ENCODE measurements around the gene NMT2. TPM values are rescaled to one million over a fixed set of nuclear protein-coding genes. Genes with fewer than 3 reads are reported as not detected.
A peak's percentile ranks its signal among the peaks of the same experiment; 100 is the strongest.

The NMT2 gene
- total RNA-seq, 2 experiments from 2014 or later, result 47.7 to 50.9 TPM

DNA sequence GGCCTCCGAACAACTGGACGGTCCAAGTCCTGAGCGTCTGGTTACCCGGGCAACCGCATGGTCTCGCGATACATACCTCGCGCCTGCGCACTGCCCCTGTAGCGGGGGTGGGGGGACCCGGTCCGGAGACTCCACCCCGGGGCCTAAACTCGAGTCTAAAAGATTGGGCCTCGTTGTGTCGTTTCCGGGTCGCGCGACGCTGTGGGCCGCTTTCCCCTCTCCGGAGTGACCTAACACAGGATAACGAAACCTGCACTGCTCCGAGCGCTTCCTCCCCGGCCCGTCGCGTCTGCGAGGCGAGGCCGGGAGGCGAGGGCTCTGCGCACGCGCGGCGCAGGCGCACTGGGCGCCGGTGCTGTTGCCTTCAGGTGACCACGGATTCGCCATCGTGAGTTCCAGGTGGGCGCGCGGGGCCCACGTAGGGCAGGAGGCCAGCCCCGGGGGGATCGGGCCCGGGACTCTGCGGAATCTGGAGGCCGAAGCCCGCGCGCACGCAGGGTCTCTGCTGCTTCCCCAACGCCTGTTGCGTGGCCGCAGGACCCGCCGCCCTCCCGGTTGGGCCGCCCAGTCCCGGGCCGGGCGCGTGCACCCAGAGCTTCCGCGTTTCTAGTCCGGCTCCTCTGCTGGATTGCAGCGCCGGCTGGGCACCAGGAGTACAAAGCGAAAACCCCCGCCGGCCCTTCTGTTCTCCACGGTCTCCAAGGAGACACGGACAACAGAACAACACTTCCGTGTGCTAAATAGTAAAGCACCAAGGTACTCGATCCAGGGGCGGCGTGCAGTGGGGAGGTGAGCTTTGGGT is 71.3 kb downstream of the NMT2 start, which contains the start of gene RPP38:
TSS of gene RPP38 (plus strand) at position 345 of the 802 bp plus-strand sequence. CDS start 5,960 bp downstream, outside the sequence.
- peaks cover 33% of the 10 kb centered on the region for H3K4me1 Mint-ChIP-seq
- H3K9me3 Mint-ChIP-seq, result no peaks in the 10 kb centered on the region
- ChIA-PET POLR2A (no interaction called here), CTCF (interaction anchor here (0.9 to 1.3 kb wide), 3 partner anchors 9 to 29 kb away, joined by 3 to 8 read pairs (median 4); no protein-coding TSS in a partner anchor)
- H3K27me3 Mint-ChIP-seq, result peaks cover 8% of the 10 kb centered on the region
- H3K4me3 Mint-ChIP-seq, result peak within 1 kb of the TSS; percentile 93
- peak; percentile 95 for DNase-seq
- peak within 1 kb of the TSS; percentile 97 for H3K27ac Mint-ChIP-seq
- peaks cover 18% of the 10 kb centered on the region for H3K36me3 Mint-ChIP-seq (ENCODE audit: low read depth)

DNA sequence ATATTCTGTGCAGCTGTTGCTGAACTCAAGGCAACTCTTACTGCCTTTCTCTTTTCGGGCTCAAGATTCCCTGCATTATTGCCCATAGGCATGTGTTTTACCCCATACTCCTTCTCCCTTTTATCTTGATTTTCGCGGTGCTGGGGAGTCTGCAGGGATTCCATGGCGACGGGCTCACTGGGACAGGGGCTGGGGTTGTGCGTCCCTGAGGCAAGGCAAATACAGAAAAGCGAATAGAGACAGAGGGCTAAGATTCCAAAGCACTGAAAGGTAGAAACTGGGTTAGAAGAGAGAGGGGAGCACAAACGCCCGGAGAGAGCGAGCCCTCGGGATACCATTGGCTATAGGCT is 71.9 kb downstream of the NMT2 start:
- no peak for DNase-seq
- Mint-ChIP-seq H3K27me3 (peaks cover 11% of the 10 kb centered on the region), H3K4me3 (peak overlapping the region; percentile 93), H3K36me3 (ENCODE audit: low read depth) (peaks cover 14% of the 10 kb centered on the region), H3K9me3 (no peaks in the 10 kb centered on the region), H3K27ac (peak overlapping the region; percentile 97), H3K4me1 (peaks cover 30% of the 10 kb centered on the region)
- POLR2A ChIA-PET, result no interaction called here
- CTCF ChIA-PET, result no interaction called here

DNA sequence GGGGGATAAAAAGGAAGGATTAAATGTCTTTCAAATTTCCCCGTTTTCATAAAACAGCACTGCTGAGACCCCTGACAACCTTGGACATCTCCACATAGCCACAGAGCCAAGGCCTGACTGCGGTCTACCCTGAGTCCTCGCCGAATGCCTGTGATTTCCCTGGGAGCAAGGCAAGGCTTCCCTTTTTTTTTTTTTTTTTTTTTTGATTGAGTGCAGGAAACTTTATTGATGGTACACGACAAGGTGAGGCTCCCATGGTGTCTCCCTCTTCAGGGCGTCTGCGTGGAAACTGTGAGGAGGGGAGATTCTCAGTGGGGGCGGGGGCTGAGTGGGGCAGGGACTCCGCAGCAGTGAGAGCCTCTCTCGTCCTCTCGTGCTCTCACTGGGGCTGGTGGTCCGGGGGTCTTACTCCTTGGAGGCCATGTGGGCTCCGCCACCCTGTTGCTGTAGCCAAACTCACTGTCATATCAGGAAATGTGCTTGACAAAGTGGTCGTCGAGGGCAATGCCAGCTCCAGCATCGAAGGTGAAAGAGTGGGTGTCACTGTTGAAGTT is 75.6 kb downstream of the NMT2 start:
- Mint-ChIP-seq H3K27ac (no peak overlapping the region), H3K4me1 (peaks cover 15% of the 10 kb centered on the region), H3K36me3 (ENCODE audit: low read depth) (peaks cover 2% of the 10 kb centered on the region), H3K9me3 (no peaks in the 10 kb centered on the region), H3K4me3 (no peak overlapping the region), H3K27me3 (peaks cover 19% of the 10 kb centered on the region)
- DNase-seq, result no peak
- CTCF ChIA-PET, result interaction anchor here (0.8 kb wide), 1 partner anchor 116 kb away, joined by 3 read pairs; no protein-coding TSS in a partner anchor
- POLR2A ChIA-PET, result no interaction called here

DNA sequence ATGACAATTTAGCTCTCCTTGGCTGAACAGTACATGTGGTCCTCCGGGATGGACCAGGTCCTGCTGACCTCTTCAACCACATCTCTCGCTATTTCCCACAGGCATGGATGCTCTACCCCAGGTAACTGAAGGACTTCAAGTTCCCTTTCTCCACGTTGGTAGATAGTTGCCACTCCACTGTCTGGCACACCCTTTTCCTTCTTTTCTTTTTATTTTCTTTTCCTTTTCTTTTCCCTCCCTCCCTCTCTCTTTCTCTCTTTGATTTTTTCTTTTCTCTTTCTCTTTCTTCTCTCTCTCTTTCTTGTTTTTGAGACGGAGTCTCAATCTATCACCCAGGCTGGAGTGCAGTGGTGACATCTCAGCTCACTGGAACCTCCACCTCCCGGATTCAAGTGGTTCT is 77.1 kb downstream of the NMT2 start:
- Mint-ChIP-seq H3K4me3 (no peak overlapping the region), H3K27me3 (peaks cover 19% of the 10 kb centered on the region), H3K36me3 (ENCODE audit: low read depth) (no peaks in the 10 kb centered on the region), H3K27ac (peak overlapping the region; percentile 1), H3K4me1 (peaks cover 7% of the 10 kb centered on the region), H3K9me3 (no peaks in the 10 kb centered on the region)
- ChIA-PET POLR2A (no interaction called here), CTCF (no interaction called here)
- DNase-seq, result no peak

DNA sequence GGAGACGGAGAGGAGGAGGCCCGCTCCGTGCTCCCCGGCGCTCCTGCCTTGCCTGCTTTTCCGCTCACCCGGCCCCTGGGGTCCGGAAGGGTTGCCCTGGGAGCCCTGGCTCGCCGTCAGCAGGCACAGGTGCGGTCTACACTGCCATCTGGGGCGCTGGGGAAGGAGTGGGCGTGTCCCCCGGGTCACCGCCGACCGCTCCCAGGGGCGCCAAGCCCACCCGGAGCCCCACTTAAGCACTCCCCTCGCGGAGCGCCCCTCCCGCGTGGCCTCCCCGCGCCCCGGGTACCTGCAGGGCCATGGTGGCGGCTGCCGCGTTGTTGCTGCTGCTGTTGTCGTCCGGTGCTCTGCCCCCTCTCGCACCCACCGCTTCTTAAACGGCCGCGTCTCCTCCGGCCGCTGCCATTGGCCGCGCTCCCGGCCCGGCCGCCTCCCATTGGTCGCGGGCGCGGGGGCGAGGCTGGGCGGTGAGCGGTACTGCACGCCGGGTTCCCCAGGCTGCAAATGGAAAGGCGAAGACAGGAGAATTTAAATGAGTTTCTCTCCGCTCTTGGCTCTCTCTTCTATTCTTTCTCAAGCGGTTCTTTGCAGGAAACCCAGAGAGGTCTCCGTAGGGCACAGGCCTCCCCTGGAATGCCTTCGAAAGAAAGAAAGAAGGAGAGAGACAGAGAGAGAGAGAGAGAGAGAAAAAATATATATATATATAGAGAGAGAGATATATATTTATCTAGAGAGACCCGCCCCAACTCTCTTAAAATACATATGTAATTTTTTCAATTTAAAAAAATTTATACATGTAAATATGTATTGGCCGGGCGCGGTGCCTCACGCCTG is 79.8 kb downstream of the NMT2 start, which contains the start of gene ACBD7:
TSS of gene ACBD7 (minus strand) at position 349 of the 834 bp plus-strand sequence. CDS start at position 301, 48 bp downstream.
- H3K9me3 Mint-ChIP-seq, result no peaks in the 10 kb centered on the region
- peaks cover 30% of the 10 kb centered on the region for H3K4me1 Mint-ChIP-seq
- DNase-seq, result peak; percentile 84
- no peaks in the 10 kb centered on the region for H3K36me3 Mint-ChIP-seq (ENCODE audit: low read depth)
- peaks cover 11% of the 10 kb centered on the region for H3K27me3 Mint-ChIP-seq
- H3K27ac Mint-ChIP-seq, result peak within 1 kb of the TSS; percentile 68
- ChIA-PET CTCF (no interaction called here), POLR2A (no interaction called here)
- peak within 1 kb of the TSS; percentile 70 for H3K4me3 Mint-ChIP-seq

DNA sequence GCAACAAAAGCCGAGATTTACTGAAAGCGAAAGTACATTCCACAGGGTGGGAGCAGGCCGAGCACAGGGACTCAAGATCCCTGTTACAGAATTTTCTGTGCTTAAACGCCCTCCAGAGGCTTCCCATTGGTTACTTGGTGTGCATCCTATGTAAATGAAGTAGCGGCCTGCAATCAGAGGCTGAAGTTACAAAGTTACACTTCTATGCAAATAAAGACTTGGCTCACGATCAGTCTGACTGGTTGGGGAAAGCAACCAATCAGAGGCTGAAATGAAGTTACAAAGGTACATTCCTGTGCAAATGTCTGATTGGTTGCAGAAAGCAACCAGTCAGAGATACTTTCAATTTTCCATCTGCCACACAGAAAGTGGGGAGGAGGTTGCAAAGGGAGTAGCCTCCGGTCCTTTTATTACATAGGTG is 84.0 kb downstream of the NMT2 start:
- peak; percentile 84 for DNase-seq
- H3K27me3 Mint-ChIP-seq, result no peaks in the 10 kb centered on the region

DNA sequence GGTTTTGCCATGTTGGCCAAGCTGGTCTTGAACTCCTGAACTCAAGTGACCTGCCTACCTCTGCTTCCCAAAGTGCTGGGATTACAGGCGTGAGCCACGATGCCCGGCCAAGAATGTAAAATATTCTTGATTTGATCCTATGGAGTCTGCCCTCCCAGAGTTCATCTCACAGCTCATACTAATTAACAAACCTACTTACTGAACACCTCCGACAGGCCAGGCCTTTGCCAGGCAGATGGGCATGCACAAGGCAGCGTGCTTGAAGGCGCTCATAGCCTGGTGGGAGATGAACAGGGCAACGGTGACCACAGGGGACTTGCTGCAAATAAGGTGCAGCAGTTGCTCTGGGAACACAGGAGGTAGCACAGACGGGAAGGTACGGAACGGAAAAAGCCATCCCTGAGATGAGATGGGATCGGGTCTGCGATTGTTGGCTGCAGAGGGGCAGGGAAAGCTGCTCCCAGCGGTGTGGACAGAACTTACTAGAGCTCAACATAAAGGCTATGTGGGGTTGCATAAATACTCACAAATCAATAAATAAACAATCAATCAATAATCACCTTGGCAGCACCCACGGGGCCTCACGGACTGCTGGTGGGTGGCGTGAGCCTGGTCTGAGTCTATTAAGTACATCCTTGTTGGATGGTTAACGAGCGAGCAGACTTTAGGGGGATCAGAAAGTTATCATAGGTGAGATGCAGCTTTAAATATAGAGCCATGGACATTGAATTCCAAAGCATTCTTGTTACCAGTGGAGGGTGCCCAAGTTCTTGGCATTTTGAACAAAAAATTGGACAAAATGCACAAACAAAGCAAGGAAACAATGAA is 84.6 kb downstream of the NMT2 start:
- H3K4me3 Mint-ChIP-seq, result peak overlapping the region; percentile 77
- no peak for DNase-seq
- H3K36me3 Mint-ChIP-seq (ENCODE audit: low read depth), result no peaks in the 10 kb centered on the region
- H3K4me1 Mint-ChIP-seq, result peaks cover 30% of the 10 kb centered on the region
- peak overlapping the region; percentile 68 for H3K27ac Mint-ChIP-seq
- no peaks in the 10 kb centered on the region for H3K27me3 Mint-ChIP-seq
- ChIA-PET POLR2A (no interaction called here), CTCF (interaction anchor here (0.6 to 1.1 kb wide), 3 partner anchors 34 to 64 kb away, joined by 3 to 4 read pairs (median 3); no protein-coding TSS in a partner anchor)
- H3K9me3 Mint-ChIP-seq, result no peaks in the 10 kb centered on the region

More for the DNA sequence above, 84.0 kb downstream of the NMT2 start:
- H3K27ac Mint-ChIP-seq, result peak overlapping the region; percentile 68
- CTCF ChIA-PET, result no interaction called here
- peaks cover 30% of the 10 kb centered on the region for H3K4me1 Mint-ChIP-seq
- no peaks in the 10 kb centered on the region for H3K36me3 Mint-ChIP-seq (ENCODE audit: low read depth)
- POLR2A ChIA-PET, result no interaction called here
- H3K9me3 Mint-ChIP-seq, result no peaks in the 10 kb centered on the region
- H3K4me3 Mint-ChIP-seq, result peak overlapping the region; percentile 77

DNA sequence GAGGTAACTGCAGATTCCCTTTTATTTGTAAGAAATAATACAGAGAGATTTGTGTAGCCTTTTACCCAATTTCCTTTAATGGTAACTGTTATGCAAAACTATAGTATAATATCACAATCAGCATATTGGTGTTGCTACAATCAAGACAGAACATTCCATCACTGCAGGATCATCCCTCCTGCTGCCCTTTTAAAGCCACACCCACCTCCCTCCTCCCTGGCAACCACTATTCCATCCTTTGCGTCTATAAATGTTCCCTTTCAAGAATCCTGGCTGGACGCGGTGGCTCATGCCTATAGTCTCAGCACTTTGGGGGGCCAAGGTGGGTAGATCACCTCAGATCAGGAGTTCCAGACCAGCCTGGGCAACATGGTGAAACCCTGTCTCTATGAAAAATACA is 93.1 kb downstream of the NMT2 start:
- Mint-ChIP-seq H3K9me3 (no peaks in the 10 kb centered on the region), H3K27ac (no peak overlapping the region), H3K4me3 (no peak overlapping the region), H3K4me1 (no peaks in the 10 kb centered on the region), H3K27me3 (no peaks in the 10 kb centered on the region), H3K36me3 (ENCODE audit: low read depth) (no peaks in the 10 kb centered on the region)
- DNase-seq, result no peak
- CTCF ChIA-PET, result no interaction called here
- POLR2A ChIA-PET, result no interaction called here

DNA sequence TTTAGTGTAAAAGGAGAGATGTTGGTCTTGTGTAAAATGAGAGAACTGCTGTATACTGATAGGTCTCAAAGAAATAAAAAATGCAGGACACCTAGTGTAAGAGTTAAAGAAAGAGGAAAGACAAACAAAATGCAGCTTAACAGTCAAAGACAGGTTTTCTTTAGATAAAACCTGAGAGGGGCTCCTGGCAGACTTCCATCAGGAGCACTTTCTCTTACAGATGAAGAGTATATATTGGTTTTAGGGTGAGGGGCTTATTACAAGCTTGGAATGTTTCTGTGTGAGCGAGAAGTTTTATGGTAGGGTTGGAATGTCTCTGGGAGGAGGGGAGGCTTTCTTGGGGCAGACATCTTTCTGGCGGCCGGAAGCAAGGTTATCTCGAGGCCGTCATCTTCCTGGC is 96.1 kb downstream of the NMT2 start:
- no peaks in the 10 kb centered on the region for H3K27me3 Mint-ChIP-seq
- H3K4me3 Mint-ChIP-seq, result no peak overlapping the region
- no peak overlapping the region for H3K27ac Mint-ChIP-seq
- DNase-seq, result no peak
- ChIA-PET CTCF (no interaction called here), POLR2A (no interaction called here)
- H3K9me3 Mint-ChIP-seq, result no peaks in the 10 kb centered on the region
- no peaks in the 10 kb centered on the region for H3K4me1 Mint-ChIP-seq
- H3K36me3 Mint-ChIP-seq (ENCODE audit: low read depth), result no peaks in the 10 kb centered on the region

DNA sequence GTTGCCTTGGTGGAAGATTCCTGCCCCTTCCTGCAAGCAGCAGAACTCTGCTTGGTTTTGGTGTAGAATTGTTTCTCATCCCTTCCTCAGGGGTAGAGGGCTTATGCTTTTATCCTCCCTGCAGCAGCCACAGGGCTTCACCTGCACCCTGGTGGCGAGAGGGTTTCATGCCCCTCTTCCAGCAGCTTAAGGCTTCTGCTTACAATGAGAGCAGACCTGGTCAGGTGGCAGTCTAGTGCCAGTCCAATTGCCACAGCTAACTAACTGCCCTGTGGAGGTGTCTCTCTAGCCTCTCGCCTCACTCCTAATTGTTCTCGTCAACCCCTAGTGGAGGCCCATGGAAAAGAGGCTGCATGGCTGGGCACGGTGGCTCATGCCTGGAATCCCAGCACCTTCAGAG is 99.3 kb downstream of the NMT2 start:
- Mint-ChIP-seq H3K4me3 (no peak overlapping the region), H3K4me1 (peaks cover 3% of the 10 kb centered on the region), H3K27ac (no peak overlapping the region), H3K27me3 (peaks cover 3% of the 10 kb centered on the region), H3K36me3 (ENCODE audit: low read depth) (no peaks in the 10 kb centered on the region), H3K9me3 (peaks cover 3% of the 10 kb centered on the region)
- ChIA-PET POLR2A (no interaction called here), CTCF (interaction anchor here (1.0 kb wide), 1 partner anchor 11 kb away, joined by 3 read pairs; no protein-coding TSS in a partner anchor)
- DNase-seq, result no peak

DNA sequence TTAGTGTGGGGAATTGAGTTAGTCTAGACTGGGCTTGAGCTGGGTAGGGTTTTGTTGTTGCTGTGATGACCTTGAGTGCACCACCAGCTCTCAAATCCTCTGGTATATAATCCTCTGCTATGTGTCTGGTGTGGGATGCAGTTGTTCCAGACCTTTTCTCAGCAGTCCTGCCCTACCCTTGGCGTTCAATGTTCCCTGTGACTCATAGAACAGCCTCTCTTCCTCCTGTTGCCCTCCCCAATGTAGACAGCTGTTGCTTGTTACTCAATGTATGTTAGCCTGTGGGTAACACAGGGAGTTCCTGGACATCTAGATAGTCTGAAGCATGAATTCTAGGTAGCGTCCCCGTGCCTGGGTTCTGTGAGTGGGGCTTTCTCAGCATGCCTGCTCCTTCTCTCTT is 99.7 kb downstream of the NMT2 start:
- ChIA-PET POLR2A (no interaction called here), CTCF (no interaction called here)
- Mint-ChIP-seq H3K4me3 (no peak overlapping the region), H3K27ac (no peak overlapping the region), H3K9me3 (peaks cover 3% of the 10 kb centered on the region), H3K36me3 (ENCODE audit: low read depth) (no peaks in the 10 kb centered on the region), H3K27me3 (peaks cover 3% of the 10 kb centered on the region), H3K4me1 (peaks cover 3% of the 10 kb centered on the region)
- DNase-seq, result no peak

DNA sequence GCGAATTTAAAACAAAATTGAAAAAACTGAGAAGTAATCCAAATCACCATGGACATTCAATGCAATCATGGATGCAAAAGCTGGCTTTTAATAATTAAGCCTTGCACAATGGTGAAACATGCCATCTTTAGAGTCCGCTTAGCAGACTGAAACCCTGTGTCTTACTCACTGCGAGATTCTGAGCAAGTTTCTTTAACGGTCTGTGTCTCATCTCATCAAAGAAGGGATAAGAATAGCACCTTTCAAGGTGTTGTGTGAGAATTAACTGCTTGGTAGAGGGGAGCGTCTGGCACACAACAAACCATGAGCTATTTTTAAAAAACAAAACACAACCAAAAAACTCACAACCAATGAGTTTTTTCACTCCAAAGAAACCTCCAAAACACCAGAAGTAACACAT is 101.3 kb downstream of the NMT2 start:
- H3K27ac Mint-ChIP-seq, result no peak overlapping the region
- POLR2A ChIA-PET, result no interaction called here
- peaks cover 3% of the 10 kb centered on the region for H3K27me3 Mint-ChIP-seq
- H3K36me3 Mint-ChIP-seq (ENCODE audit: low read depth), result no peaks in the 10 kb centered on the region
- no peak for DNase-seq
- peaks cover 3% of the 10 kb centered on the region for H3K4me1 Mint-ChIP-seq
- CTCF ChIA-PET, result no interaction called here
- H3K9me3 Mint-ChIP-seq, result peaks cover 3% of the 10 kb centered on the region
- H3K4me3 Mint-ChIP-seq, result no peak overlapping the region
